Measurements from ENCODE around the gene TM9SF1.

TM9SF1 gene

GRCh38 chr14:24195186-24196070 lies at the start of gene TM9SF1:
TM9SF1 (minus strand) TSS chr14:24195441; CDS start chr14:24195019, 422 bp downstream.
- peak; percentile 93 to 97 for ATAC-seq

DNA sequence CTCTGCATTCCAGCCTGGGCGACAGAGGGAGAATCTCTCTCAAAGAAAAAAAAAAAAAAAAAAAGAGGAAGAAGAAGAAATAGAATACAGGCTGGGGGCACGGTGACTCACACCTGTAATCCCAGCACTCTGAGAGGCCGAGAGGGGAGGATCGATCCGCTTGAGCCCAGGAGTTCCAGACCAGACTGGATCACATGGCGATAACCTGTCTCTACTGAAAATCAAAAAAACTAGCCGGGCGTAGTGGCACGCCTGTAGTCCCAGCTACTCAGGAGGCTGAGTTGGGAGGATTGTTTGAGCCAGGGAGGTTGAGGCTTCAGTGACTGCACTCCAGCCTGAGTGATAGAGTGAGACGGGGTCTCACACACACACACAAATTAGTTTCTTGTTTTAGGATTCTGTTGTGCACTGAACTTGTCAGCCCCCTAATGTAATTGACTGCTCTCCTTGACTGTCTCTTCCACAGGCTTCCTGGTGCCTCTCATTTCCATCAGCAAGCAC lies 48.1 kb upstream of the TM9SF1 start:
- ATAC-seq = no peak

DNA sequence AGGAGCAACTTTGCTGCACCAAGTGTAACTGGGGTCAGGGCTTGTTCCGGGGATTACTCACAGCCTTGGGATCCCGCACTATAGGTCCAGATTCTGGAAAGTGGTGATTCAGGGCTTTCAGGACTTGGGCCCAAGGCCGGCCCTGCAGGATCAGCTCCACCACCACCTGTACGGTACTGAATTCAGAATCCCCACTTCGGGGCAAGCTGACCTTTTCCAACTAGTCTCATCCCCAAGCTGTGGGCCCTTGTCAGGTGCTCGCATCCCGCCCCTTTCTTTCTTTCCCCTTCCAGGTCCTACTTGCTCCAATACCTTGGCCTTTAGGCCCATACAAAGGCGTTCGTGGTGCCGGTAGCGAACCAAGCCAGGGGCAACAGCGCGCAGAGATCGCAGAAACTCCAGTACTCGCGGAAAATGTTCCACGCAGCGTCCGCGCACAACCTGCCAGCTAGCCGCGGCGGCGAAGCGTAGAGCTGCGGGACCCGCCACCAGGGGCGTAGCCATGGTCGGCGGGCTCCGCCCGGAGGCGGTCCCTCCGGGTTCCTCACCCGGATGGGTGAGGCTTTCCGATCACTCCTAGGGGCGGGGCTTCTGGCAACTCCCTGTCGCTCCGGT lies 46.7 kb upstream of the TM9SF1 start:
- peak; percentile 79 to 84 for ATAC-seq

DNA sequence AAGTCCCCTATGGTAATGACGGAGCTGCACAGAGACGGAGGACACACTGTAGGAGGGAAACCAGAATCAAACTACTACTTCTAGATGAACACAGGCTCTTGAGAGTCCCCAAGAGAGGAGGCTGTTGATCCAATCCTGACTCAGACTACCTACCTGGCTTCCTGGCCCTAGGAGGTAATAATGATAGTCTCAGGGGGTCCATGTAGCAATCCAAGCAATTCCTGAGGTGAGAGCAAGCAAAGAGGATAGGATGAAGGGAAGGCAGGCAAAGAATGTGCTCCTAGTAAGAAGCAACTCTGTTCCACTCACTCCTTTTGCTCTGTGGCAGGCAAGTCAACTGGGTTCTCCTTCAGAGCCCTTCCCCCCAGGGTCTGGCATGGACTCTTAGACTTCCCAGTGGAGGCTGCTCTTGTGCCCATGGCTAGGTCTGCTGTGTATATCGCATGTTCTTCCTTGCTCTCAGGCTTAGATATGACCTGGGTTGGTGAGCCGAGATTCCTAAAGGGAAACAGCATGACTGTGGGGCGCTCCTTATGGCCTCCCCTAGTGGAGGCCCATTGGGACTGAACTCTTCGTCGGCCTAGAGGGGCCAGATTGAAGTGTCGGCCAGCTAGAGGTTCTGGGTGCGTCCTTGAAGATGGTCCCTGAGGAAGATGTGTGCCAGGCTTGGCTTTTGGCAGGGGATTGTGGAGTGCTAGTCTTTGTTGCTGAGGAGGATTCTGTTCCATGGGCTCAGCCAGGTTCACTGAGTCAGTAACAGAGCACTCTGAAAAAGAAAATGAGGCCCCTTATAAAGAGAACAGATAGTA lies 45.1 kb upstream of the TM9SF1 start:
- no peak for ATAC-seq

GRCh38 chr14:24238527-24239037 lies 43.3 kb upstream of the TM9SF1 start:
- ATAC-seq = no peak

GRCh38 chr14:24238123-24238522 lies 42.9 kb upstream of the TM9SF1 start:
- ATAC-seq = no peak

- ATAC-seq = no peak
Measured at GRCh38 chr14:24237463-24237955, 42.3 kb upstream of the TM9SF1 start.

- ATAC-seq = no peak
Measured at GRCh38 chr14:24236689-24237462, 41.6 kb upstream of the TM9SF1 start.

DNA sequence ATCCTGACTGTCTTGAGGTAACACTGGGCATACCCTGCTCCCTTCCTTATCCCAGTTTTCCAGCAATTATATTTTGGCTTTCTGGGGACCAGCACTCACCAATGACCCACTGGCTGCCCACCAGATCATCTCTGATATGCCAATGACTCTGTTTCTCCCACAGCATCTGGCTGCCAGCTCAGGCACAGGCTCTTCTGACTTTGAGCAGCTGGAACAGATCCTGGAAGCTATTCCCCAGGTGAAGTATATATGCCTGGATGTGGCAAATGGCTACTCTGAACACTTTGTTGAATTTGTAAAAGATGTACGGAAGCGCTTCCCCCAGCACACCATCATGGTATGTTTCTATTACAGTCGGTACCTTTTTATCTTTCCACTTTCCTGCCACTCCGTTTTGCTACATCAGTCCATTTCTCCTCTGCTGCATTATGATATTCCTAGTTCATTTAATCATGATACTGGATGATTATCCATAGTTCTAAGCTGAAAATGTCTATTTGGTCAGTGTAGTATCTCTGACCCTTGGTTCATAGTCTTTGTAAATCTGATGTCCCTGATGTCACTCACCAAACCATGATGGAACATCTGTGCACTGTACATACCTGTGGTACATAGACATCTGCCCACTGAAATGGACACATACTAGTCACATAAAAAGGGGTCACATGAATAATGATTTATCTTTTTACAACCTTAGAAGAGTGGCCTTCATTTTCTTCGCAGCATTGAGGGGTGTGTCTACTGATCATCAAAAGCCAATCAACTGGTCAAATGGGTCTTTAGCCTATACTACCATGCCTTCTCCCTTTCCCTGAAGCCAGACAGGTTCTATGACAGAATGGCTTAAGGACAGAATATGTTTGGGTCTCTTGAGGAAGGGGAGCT lies 40.8 kb upstream of the TM9SF1 start:
- ATAC-seq = no peak

DNA sequence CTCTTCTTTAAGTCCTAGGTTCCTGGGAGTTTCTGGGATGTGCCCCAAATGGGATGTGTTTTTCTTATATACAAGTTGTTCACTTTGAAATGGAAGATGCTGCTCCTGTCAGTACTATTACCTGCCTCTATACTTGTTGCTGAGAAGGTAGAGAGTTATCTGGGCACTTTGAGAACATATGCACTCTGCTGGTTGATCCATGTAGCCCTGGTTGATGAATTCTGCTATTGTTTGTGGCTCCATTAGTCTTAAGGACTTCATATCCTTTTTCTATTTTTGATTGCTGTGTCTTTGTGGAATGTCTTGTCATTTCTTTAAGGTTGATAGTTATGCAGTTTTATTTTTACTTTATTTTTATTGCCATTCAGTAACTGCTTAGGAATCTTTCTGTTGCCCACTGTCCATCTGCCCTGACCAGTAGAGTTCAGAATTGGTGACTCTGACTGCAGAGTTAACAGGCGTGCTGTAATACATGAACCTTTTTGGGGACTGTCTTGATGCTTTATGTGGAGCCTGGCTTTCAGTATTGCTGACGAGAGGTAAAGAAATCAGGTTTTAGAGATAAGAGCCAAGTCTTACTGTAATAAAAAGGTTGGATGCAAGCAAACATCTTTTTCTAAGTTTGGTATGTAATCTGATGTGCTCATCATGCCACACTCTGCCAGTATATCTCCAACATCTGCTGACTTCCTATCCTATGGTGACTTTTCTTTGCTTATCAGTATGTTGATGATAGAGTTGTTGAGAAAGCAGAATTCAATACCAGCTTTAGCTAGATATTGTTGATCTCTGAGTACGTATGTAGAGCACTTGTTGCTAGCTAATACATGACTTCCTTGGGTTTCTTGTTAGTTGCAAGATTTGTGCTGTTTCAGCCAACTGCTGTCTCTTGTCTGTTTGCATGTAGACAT lies 39.1 kb upstream of the TM9SF1 start:
- no peak for ATAC-seq

DNA sequence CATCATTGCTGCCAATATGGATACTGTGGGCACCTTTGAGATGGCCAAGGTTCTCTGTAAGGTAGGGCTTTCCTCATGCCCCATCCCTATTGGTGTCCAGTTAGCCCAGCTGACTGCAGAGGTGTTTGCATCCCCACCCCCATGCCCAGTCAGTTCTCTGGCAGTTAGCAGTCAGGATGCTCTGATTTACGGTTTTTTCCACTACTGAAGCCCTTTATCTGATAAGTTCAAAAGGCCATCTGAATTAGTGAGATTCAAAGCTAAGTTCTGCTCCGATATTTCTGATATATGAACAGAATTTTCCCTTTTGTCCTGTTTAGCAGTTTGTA lies 38.3 kb upstream of the TM9SF1 start:
- ATAC-seq = no peak

- ATAC-seq = peak; percentile 33 to 39
Measured at GRCh38 chr14:24232645-24233537, 37.6 kb upstream of the TM9SF1 start, which contains the start of gene GMPR2. GMPR2 (plus strand) TSS chr14:24232929; CDS start chr14:24233254, 325 bp downstream.

DNA sequence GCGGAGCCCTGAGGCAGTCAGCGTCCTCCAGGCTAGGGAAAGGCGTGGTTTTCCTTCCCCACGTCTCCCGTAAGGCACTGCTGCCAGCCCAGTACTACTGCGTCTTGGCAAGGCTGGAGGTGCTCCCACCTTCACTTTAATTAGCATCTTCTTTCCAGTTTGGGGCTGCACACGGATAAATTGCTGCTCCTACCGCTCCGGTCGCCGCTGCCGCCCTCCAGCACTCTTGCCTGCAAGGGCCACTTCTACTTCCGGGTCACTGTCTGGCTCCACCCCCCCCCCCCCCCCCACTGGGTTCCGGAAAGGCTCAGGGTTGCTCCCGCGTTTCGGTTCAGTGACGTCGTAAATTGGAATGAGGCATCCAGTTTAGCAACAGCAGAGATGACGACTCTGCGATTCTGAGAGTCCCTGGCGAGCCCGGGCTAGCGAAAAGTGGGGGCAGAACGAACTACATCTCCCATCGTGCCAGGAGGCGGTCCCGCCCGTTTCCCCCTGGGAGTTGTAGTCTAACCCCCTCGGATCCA lies 36.9 kb upstream of the TM9SF1 start, which contains the start of gene NEDD8:
Gene NEDD8 (minus strand): TSS at position 247 of the 524 bp plus-strand sequence. CDS start 100 bp downstream, at position 147.
- ATAC-seq = peak; percentile 95

DNA sequence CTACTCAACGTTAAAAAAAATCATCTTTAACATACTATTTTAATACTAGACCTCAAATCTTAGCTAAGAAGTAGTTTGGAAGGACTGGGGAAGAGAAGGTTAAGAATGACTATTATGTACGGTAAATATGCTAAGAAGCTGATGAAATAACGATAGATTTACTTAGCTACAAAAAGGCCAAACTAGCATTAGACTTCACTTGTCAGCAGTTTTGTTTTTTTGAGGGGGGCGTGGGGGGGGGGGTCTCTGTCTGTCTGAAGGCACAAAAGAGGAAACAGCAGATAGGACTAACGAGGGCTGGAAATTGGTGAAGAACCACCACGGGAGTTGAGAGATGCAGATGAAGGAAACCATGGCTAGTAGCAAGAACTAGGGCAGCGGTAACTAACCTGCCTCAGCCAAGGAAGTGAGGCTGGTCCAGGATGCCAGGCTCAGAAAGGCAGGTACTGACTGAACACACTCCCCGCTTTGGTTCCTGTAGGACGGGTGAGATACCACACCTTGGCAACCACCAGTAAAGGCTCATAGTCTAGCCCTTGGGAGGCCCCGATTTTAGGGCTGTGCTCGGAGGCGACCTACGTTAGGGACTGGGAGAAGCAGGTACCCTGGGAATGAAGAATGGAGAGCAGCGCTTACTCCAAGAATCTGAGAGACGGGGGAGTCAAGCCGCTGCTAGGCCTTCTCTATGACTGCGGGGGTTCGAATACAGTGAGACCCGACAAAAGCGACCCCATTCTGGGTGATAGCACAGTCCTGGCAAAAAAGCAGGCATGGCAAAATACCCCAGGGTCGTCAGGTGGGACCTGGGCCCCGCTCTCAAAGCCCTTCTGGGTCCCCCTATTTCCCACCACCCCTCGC lies 36.3 kb upstream of the TM9SF1 start:
- no peak for ATAC-seq

- no peak for ATAC-seq
Measured at GRCh38 chr14:24228902-24229301, 33.7 kb upstream of the TM9SF1 start.

- no peak for ATAC-seq
Measured at GRCh38 chr14:24226473-24226872, 31.2 kb upstream of the TM9SF1 start.

GRCh38 chr14:24224618-24225071 lies 29.4 kb upstream of the TM9SF1 start:
- ATAC-seq = no peak

All from activated CD4-positive, CD25-positive, alpha-beta regulatory T cell treated with anti-CD3 and anti-CD28 coated beads, Interleukin-2, amount 50 U/mL, for 24 hours (primary cell).